PC-9 (cell line): ENCODE data around the gene OR10H3.

Experiments
- CTCF ChIP-seq: fragments of 200-600 bp; sonication (generic); conservative IDR thresholded peaks from 2 replicates; pipeline ENCODE4 v1.6.1; 2017; ENCODE audit warnings: mixed run types, antibody characterized with exemption, mild to moderate bottlenecking, moderate library complexity
- EZH2 ChIP-seq: fragments of 200-600 bp; sonication (generic); IDR thresholded peaks from 2 replicates; pipeline ENCODE4 v1.8.0; 2017; ENCODE audit warnings: antibody characterized with exemption, low read depth

- no peak for TF ChIP-seq EZH2
- no peak for TF ChIP-seq CTCF
Measured at GRCh38 chr19:15780610-15781418, 43.0 kb downstream of the OR10H3 start.
